ENCODE measurements around the gene RFX3.

GRCh38 chr9:3415906-3416305, 109.9 kb downstream of the RFX3 start:
- TF ChIP-seq CTCF (IDR thresholded peaks at IDR 0.05; ENCODE audit: low read depth, low read length, poor library complexity, severe bottlenecking) (no peak), EZH2phosphoT487 (IDR thresholded peaks at IDR 0.05; ENCODE audit: borderline replicate concordance, low read length) (no peak)

Measured in DOHH2 (cell line).